GM12878 (cell line): ENCODE data around the gene SORBS1. TPM values are rescaled to one million over a fixed set of nuclear protein-coding genes. Genes with fewer than 3 reads are reported as not detected.

Experiments used
- ATAC-seq: fragments of 200-7000 bp; cut with Tn5 transposase; 3 replicates; pipeline ENCODE4 v1.9.1; 2020; ENCODE audit warnings: mild to moderate bottlenecking, moderate library complexity
- BruUV-seq: library from RNA; stranded (reverse); fragments of 400-500 nt; replicated peaks from 2 replicates; lab custom pipeline; 2021; lab: Mats Ljungman, UMichigan
- CTCF ChIA-PET: fragments of 300-600 bp; sonication (Branson Sonifier 250); formaldehyde crosslinking; extraction: SDS; loops from one replicate; lab custom pipeline; 2021; ENCODE audit warnings: inconsistent platforms; lab: Yijun Ruan, JAX
- POLR2A ChIA-PET: fragments of 350-600 bp; formaldehyde crosslinking; extraction: SDS; loops from one replicate; lab custom pipeline; 2021; ENCODE audit warnings: inconsistent platforms; lab: Charles Lee
- RAD21 ChIA-PET: fragments of 300-600 bp; sonication (Branson Sonifier 250); formaldehyde crosslinking; loops from one replicate; lab custom pipeline; 2023; ENCODE audit warnings: antibody characterized with exemption; ENCODE audit not compliant: unreplicated experiment; lab: Charles Lee
- SMC1A ChIA-PET: fragments of 300-600 bp; sonication (Branson Sonifier 250); formaldehyde crosslinking; loops from one replicate; lab custom pipeline; 2023; ENCODE audit not compliant: unreplicated experiment, uncharacterized antibody; lab: Charles Lee
- DNase-seq: peaks from one replicate; pipeline ENCODE4 v3.0.0-alpha.2; 2011; ENCODE audit warnings: low read depth, low spot score
- FAIRE-seq: peaks from 3 replicates; lab custom pipeline; 2011; peaks lifted over from hg19 to GRCh38; lab: Jason Lieb, UNC
- H2AFZ ChIP-seq: 2 replicates; pipeline ENCODE4 v1.6.0; 2011; ENCODE audit warnings: low read depth, low read length, control low read depth; ENCODE audit not compliant: control insufficient read depth
- H3K27ac ChIP-seq: 2 replicates; pipeline ENCODE4 v1.5.1; 2011; ENCODE audit warnings: control low read depth; ENCODE audit not compliant: control insufficient read depth, insufficient read depth
- H3K27me3 ChIP-seq, 2 experiments: replicated peaks in 1 of 2; 2 replicates each; pipeline versions ENCODE4 v1.6.0 to v1.6.1; 2011; ENCODE audit warnings: low read length in 1 of 2; ENCODE audit not compliant: control insufficient read depth in 2 of 2, insufficient read depth in 2 of 2
- H3K36me3 ChIP-seq, 2 experiments: 2 replicates each; pipeline ENCODE4 v1.5.1; 2011; ENCODE audit warnings: low read length in 1 of 2; ENCODE audit not compliant: control insufficient read depth in 2 of 2, insufficient read depth in 2 of 2
- H3K4me1 ChIP-seq: 2 replicates; pipeline ENCODE4 v1.6.1; 2011; ENCODE audit warnings: mild to moderate bottlenecking, low read length, moderate library complexity, mixed read lengths; ENCODE audit not compliant: control insufficient read depth, insufficient read depth
- H3K4me2 ChIP-seq: 2 replicates; pipeline ENCODE4 v1.6.0; 2011; ENCODE audit warnings: control low read depth; ENCODE audit not compliant: control insufficient read depth, insufficient read depth
- H3K4me3 ChIP-seq: fragments of 200-600 bp; sonication (generic); 2 replicates; pipeline ENCODE4 v1.5.1; 2016
- H3K79me2 ChIP-seq: 2 replicates; pipeline ENCODE4 v1.6.0; 2011; ENCODE audit warnings: low read length; ENCODE audit not compliant: control insufficient read depth, insufficient read depth
- H3K9ac ChIP-seq: 2 replicates; pipeline ENCODE4 v1.8.0; 2011; ENCODE audit warnings: low read length, control low read depth, mixed read lengths; ENCODE audit not compliant: control insufficient read depth, insufficient read depth
- H3K9me3 ChIP-seq: replicated peaks from 3 replicates; pipeline ENCODE4 v1.5.1; 2011; ENCODE audit warnings: mild to moderate bottlenecking, low read length; ENCODE audit not compliant: control insufficient read depth, insufficient read depth
- H4K20me1 ChIP-seq: 2 replicates; pipeline ENCODE4 v1.6.0; 2011; ENCODE audit not compliant: control insufficient read depth, insufficient read depth
- CHD1 ChIP-seq: IDR thresholded peaks from 2 replicates; pipeline ENCODE4 v1.6.1; 2012; ENCODE audit warnings: low read depth, low read length, improper control_type of control experiment
- EGR1 ChIP-seq, 2 experiments: IDR thresholded peaks; 1 replicate in 1 of 2; 2 replicates in 1 of 2; pipeline ENCODE4 v1.6.1; 2011 to 2012; ENCODE audit warnings: low read depth in 2 of 2, low read length in 2 of 2, borderline replicate concordance in 1 of 2, mild to moderate bottlenecking in 1 of 2, moderate library complexity in 1 of 2
- ESRRA ChIP-seq: IDR thresholded peaks from 2 replicates; pipeline ENCODE4 v1.6.1; 2012; ENCODE audit warnings: mild to moderate bottlenecking, low read length, improper control_type of control experiment
- RELA ChIP-seq: fragments of 450-650 bp; IDR thresholded peaks from 2 replicates; pipeline ENCODE4 v1.8.0; 2014; ENCODE audit warnings: borderline replicate concordance; ENCODE audit not compliant: partially characterized antibody
- ZNF207 ChIP-seq: fragments of 450-650 bp; IDR thresholded peaks from 2 replicates; pipeline ENCODE4 v1.6.1; 2014; ENCODE audit warnings: antibody characterized with exemption, mild to moderate bottlenecking, borderline replicate concordance
- in situ Hi-C: fragments of 300-500 bp; cut with MboI; formaldehyde crosslinking; loops from 9 replicates; pipeline ENCODE4 v1.14.3; 2018; ENCODE audit warnings: mixed read lengths
- intact Hi-C: fragments of 100-400 bp; cut with micrococcal nuclease; formaldehyde crosslinking; loops from one replicate; pipeline ENCODE4 v1.14.2; 2022; ENCODE audit not compliant: unreplicated experiment
- polyA plus RNA-seq, 11 experiments: library from polyadenylated mRNA; depleted of rRNA in 4 of 11; unstranded in 6 of 11; stranded (reverse) in 5 of 11; fragments of >200 nt; fragmentation: Nextera tagmentation in 4 of 11; fragmentation: Illumina TruSeq in 1 of 11; extraction: Ambion mirVana in 4 of 11; extraction: Trizol in 1 of 11; gene quantifications; 1 replicate in 1 of 11; 2 replicates in 10 of 11; pipeline versions ENCODE4 v1.2.1 to v1.2.3, GENCODE V29; 2011 to 2016; ENCODE audit warnings: inconsistent platforms in 2 of 11, missing spikeins in 2 of 11, low read depth in 1 of 11
- total RNA-seq, 4 experiments: library from RNA; depleted of rRNA in 3 of 4; stranded (reverse); fragments of >200 nt in 3 of 4; fragmentation: Illumina TruSeq in 1 of 4; extraction: Trizol in 1 of 4; gene quantifications; 2 replicates each; pipeline versions ENCODE4 v1.2.1 to v1.2.3, GENCODE V29; 2013 to 2021
- TF ChIP-seq, protein P1 (sequence below): IDR thresholded peaks from 2 replicates; pipeline ENCODE4 v1.6.1; 2011; ENCODE audit warnings: borderline replicate concordance, low read depth, mild to moderate bottlenecking, moderate library complexity, low read length; ENCODE audit not compliant: insufficient read depth, poor library complexity, severe bottlenecking

The SORBS1 gene
- total and polyA plus RNA-seq, 10 of the 15 experiments (the other 5 are each of a cell fraction or from before 2014, with no cell fraction given): 0.13 to 0.75 (median 0.39) TPM

DNA sequence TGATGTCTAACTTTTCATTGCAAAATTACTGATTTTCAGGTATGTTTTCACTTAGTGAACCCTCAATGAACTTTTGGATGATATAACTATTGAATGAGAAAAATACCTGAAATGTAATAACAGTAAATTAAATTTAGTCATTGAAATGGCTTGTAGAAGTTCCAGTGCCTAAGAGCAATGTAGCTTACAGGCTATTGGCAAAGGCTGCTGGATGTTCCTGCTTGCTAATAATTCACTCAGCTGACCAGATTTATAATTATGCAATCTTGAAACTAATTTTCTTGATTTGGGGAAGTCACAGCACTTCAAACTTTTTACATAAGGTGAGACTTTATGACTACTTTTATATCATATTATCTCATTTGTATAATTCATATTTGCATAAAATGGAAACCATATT is 73.2 kb downstream of the SORBS1 start:
- H3K9me3 ChIP-seq: no peaks in the 10 kb centered on the region
- no peak for FAIRE-seq
- no peak overlapping the region for H3K27ac ChIP-seq
- no peak for DNase-seq
- RAD21 ChIA-PET: no interaction called here
- H3K27me3 ChIP-seq: no peaks in the 10 kb centered on the region; a peak in 1 of 4 replicates
- H4K20me1 ChIP-seq: no peaks in the 10 kb centered on the region
- POLR2A ChIA-PET: no interaction called here
- BruUV-seq: no TSS peak
- TF ChIP-seq EGR1 (IDR thresholded peaks at IDR 0.05; ENCODE audit: borderline replicate concordance in 1 of 2, low read depth in 2 of 2, low read length in 2 of 2) (no peak), RELA (no peak), ESRRA (no peak), ZNF207 (no peak), CHD1 (no peak)
- TF ChIP-seq, protein P1, sequence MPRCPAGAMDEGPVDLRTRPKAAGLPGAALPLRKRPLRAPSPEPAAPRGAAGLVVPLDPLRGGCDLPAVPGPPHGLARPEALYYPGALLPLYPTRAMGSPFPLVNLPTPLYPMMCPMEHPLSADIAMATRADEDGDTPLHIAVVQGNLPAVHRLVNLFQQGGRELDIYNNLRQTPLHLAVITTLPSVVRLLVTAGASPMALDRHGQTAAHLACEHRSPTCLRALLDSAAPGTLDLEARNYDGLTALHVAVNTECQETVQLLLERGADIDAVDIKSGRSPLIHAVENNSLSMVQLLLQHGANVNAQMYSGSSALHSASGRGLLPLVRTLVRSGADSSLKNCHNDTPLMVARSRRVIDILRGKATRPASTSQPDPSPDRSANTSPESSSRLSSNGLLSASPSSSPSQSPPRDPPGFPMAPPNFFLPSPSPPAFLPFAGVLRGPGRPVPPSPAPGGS: no peak
- intact Hi-C loops (no loop called here), in situ Hi-C loops (no loop called here)
- CTCF ChIA-PET: interaction anchor here (1.0 kb wide), 1 partner anchor 11 kb away, joined by 3 read pairs; no protein-coding TSS in a partner anchor
- SMC1A ChIA-PET: interaction anchor here (0.6 kb wide), 1 partner anchor 22 kb away, joined by 3 read pairs; no protein-coding TSS in a partner anchor
- no peak overlapping the region for H3K4me3 ChIP-seq
- H3K79me2 ChIP-seq: no peaks in the 10 kb centered on the region
- ATAC-seq: no peak
- no peaks in the 10 kb centered on the region for H3K4me1 ChIP-seq
- H2AFZ ChIP-seq: no peak overlapping the region
- H3K4me2 ChIP-seq: no peak overlapping the region
- H3K9ac ChIP-seq: no peak overlapping the region
- no peaks in the 10 kb centered on the region for H3K36me3 ChIP-seq
